T-helper 1 cell treated with Interleukin-12 subunit alpha and Interleukin-12 subunit beta and Interleukin-4 antibody, amounts not matched to agents 30 μg/mL and 1 μg/mL, for 36 hours (primary cell): Measurements from ENCODE around the gene GNAS.
A peak's percentile ranks its signal among the peaks of the same experiment; 100 is the strongest.

ENCODE experiments used
- H3K27ac Mint-ChIP-seq: one replicate; pipeline ENCODE4 v1.8.0; 2021; ENCODE audit warnings: mild to moderate bottlenecking, mixed read lengths
- H3K27me3 Mint-ChIP-seq: one replicate; pipeline ENCODE4 v1.8.0; 2021; ENCODE audit warnings: low read depth, mixed read lengths
- H3K36me3 Mint-ChIP-seq: one replicate; pipeline ENCODE4 v1.8.0; 2021; ENCODE audit warnings: low read depth, mixed read lengths
- H3K4me1 Mint-ChIP-seq: one replicate; pipeline ENCODE4 v1.8.0; 2021; ENCODE audit warnings: low read depth, mixed read lengths
- H3K4me3 Mint-ChIP-seq: one replicate; pipeline ENCODE4 v1.8.0; 2021; ENCODE audit warnings: mild to moderate bottlenecking, moderate library complexity, mixed read lengths
- H3K9me3 Mint-ChIP-seq: one replicate; pipeline ENCODE4 v1.8.0; 2021; ENCODE audit warnings: mixed read lengths

GNAS gene

DNA sequence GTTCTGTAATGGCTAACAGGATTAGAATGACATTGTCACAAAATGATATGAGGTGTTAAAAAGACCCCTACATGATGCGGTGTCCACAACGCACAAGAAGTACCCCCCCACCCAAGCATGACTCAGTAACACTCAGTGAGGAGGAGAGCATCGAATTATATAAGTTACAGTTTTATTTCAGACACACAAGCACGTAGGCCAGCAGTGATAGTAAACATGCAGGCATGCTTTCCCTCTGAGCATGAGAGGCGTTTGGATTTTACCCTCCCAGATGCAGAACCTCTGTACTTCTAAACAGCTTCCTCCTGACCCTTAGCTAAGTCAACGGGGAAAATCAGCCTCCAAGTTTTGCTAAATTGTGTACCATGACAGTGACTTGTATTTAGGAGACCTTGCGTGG lies 23.9 kb downstream of the GNAS start:
- Mint-ChIP-seq H3K27me3 (peaks cover 3% of the 10 kb centered on the region), H3K36me3 (peaks cover 4% of the 10 kb centered on the region), H3K4me1 (peaks cover 26% of the 10 kb centered on the region), H3K9me3 (no peaks in the 10 kb centered on the region), H3K27ac (no peak overlapping the region), H3K4me3 (no peak overlapping the region)

DNA sequence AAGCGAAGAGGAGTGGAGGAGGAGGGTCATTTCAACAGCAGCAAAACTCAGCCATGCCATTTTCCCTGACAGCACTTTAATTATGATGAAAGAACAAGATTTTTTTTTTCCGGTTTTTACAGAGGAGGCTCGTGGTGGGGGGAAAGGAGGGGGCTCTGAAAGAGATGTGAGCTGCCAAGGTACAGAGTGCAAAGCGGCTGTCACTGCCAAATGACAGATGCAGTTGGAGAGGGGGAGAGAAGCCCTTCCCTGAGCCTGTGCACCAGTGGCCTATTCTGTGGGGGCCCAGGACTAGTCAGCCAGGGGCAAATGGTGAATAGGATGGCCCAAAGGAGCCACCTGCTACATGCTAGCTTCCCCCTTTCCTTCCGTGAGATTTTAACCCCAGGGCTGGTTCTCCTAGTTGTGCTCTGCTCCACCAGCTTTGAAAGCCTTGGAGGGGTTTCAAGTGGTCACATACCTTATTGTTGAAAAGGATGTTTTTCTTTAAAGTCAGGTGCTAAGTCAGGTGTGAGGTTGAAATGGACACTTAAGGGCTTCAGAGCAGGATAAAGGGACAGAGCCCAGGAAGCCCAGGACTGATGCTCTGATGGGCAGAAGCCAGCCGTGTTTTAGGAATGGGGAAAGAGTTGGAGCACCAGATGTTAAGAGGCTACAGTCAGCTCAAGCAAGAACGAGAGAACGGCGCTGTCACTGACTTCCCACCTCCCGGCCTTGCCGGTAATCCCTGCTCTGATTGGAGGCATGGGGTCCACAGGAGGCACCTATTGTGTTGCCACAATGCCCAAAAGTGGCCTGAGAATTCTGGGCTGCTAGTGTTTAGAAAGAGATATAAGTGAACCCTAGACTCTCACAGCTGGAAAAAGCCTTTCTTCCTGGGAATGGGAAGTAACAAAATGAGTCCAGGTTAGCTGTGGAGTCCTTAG lies 24.8 kb downstream of the GNAS start:
- H3K27ac Mint-ChIP-seq: peak overlapping the region; percentile 84
- H3K9me3 Mint-ChIP-seq: no peaks in the 10 kb centered on the region

DNA sequence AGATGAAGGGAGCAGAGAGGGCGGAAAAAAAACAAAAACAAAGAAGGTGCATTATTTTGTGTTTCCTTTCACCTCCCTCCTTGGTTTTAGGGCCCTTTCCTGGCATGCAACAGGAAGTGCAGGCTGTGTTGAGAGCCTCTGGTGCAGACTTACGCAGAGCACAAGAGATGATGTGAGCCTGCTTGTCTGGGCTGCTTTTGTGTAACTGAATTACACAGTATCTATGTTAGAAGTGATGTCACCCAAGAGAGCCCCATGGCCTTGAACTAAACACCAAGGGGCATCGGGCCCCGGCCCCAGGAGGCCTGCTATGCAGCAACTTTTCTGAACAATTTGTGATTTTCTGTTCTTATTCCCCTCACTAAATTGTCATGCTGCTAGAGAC lies 25.5 kb downstream of the GNAS start:
- H3K27ac Mint-ChIP-seq: peak overlapping the region; percentile 84
- H3K4me1 Mint-ChIP-seq: peaks cover 24% of the 10 kb centered on the region
- H3K4me3 Mint-ChIP-seq: peak overlapping the region; percentile 38

More for the DNA sequence above, 24.8 kb downstream of the GNAS start:
- peaks cover 3% of the 10 kb centered on the region for H3K27me3 Mint-ChIP-seq
- peaks cover 26% of the 10 kb centered on the region for H3K4me1 Mint-ChIP-seq
- peak overlapping the region; percentile 38 for H3K4me3 Mint-ChIP-seq
- H3K36me3 Mint-ChIP-seq: peaks cover 4% of the 10 kb centered on the region

DNA sequence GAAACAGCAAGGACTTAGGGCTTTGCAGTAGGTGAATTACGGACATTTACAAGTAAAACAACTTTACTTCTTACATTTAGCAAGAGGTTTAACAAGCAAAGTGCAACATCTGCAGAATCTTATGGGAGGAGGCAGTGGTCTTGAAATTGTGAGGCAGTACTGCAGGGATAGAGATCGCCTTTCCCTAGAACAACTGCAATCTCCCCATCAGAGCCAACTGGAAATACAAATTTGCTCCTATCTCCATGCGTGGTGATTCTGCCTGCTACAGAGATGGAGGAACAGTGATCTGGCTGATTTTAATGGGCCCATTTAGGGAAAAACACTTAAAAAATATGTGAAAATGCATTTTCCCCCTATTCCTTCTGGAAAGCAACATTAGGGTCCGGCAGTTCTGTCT lies 25.9 kb downstream of the GNAS start:
- Mint-ChIP-seq H3K4me1 (peaks cover 24% of the 10 kb centered on the region), H3K27ac (peak overlapping the region; percentile 84), H3K4me3 (peak overlapping the region; percentile 38), H3K9me3 (no peaks in the 10 kb centered on the region), H3K27me3 (peaks cover 7% of the 10 kb centered on the region), H3K36me3 (peaks cover 4% of the 10 kb centered on the region)

More for the DNA sequence above, 25.5 kb downstream of the GNAS start:
- Mint-ChIP-seq H3K9me3 (no peaks in the 10 kb centered on the region), H3K36me3 (peaks cover 4% of the 10 kb centered on the region), H3K27me3 (peaks cover 6% of the 10 kb centered on the region)

DNA sequence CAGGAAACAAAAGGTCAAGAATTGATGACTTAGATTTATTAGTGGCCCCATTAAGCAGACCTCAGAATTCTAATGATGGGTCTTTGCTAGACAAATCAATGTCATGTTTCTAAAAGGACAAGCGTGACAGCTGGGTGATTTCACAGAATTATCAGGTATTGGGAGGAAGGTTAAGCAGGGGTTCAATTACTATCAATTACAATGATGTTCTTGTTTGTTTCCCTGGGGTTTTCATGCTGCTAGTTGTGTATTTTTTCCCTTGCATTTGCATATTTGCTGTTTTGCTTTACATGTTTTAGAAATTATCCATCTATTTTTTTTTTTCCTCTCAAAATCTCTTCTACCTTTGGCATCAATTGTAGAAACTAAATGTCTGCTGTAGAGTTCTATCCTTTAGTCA lies 27.9 kb downstream of the GNAS start:
- Mint-ChIP-seq H3K27ac (no peak overlapping the region), H3K9me3 (no peaks in the 10 kb centered on the region), H3K36me3 (peaks cover 4% of the 10 kb centered on the region), H3K27me3 (peaks cover 7% of the 10 kb centered on the region), H3K4me1 (peaks cover 28% of the 10 kb centered on the region), H3K4me3 (no peak overlapping the region)

DNA sequence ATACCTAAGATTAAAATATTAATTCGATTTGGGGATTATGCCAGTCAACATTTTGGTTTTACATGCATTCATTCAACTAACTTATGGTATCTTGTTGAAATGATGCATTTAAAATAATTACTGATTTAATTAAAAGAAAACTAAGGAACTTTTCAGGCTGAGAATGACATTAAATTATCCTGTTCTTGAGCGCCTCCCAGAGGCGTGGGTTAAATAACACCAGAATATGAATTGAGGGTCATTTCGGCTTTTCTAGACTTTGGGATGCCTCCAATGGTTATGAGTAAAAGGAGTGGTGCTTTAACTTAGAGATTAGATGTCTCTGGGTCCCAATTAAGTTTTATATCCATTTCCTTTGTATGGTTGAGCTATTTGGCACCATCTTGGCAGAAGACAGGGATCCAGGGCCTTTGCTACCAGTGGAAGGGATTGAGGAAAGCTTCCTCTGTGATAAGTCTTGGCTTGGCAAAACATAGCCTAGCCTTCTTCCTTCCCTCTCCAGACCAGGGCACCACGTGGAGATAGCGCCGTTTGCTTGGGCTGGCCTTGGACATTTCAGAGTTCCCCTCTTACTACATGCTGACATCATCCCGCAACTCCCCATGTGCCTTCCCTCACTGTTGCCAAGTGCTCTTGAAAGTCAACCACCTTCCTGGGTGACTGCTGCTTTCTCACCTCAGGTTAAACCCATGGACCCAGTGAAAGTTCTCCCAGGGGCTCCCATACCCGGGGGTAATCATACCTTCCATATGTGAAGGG lies 28.7 kb downstream of the GNAS start:
- H3K9me3 Mint-ChIP-seq: no peaks in the 10 kb centered on the region
- no peak overlapping the region for H3K27ac Mint-ChIP-seq
- H3K36me3 Mint-ChIP-seq: peaks cover 4% of the 10 kb centered on the region
- H3K4me1 Mint-ChIP-seq: peaks cover 28% of the 10 kb centered on the region
- H3K4me3 Mint-ChIP-seq: no peak overlapping the region
- H3K27me3 Mint-ChIP-seq: peaks cover 7% of the 10 kb centered on the region

DNA sequence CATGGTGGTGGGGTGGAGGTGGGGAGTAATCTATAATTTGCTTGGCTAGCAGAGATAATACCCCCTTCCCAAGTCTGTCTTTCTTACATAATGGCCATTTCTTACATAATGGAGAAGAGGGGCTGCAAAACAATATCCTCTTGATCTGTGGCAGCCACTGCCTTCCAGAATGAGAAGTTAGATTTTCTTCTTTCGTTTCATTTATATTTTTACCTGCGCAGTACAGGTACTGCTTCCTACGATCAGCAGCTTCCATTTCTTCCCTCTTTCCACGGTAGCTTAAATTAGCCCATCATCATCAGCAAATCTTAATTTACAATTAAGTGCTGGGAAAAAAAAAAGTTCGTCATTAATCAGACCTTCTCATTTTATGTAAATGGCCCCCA lies 30.2 kb downstream of the GNAS start:
- peaks cover 7% of the 10 kb centered on the region for H3K27me3 Mint-ChIP-seq
- no peaks in the 10 kb centered on the region for H3K9me3 Mint-ChIP-seq
- H3K4me3 Mint-ChIP-seq: no peak overlapping the region
- H3K4me1 Mint-ChIP-seq: peaks cover 28% of the 10 kb centered on the region
- peaks cover 4% of the 10 kb centered on the region for H3K36me3 Mint-ChIP-seq
- no peak overlapping the region for H3K27ac Mint-ChIP-seq

DNA sequence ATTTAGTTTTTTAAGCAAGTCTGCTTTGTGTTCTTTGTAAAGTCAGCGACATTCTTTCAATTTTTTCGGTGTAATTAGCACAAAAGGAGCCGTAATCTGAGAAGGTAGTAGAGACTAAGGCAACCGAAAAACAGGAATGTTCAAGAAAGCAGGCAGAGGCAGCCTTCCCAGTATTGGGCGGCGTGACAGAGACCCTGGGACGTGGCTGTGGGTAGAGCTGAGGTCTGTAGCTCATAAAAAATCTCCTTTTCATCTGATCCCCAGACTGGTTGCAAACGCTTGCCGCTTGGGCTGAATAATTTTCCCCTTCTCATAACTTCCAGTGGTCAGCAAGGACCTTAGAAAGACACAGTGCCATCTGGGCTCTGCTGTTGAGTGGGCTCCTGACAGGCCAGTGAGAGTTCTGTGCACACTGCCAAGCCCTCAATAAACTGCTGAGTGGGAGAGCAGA lies 30.8 kb downstream of the GNAS start:
- H3K9me3 Mint-ChIP-seq: no peaks in the 10 kb centered on the region
- H3K4me3 Mint-ChIP-seq: no peak overlapping the region
- peaks cover 26% of the 10 kb centered on the region for H3K4me1 Mint-ChIP-seq
- H3K36me3 Mint-ChIP-seq: peaks cover 1% of the 10 kb centered on the region
- H3K27ac Mint-ChIP-seq: no peak overlapping the region
- peaks cover 7% of the 10 kb centered on the region for H3K27me3 Mint-ChIP-seq

DNA sequence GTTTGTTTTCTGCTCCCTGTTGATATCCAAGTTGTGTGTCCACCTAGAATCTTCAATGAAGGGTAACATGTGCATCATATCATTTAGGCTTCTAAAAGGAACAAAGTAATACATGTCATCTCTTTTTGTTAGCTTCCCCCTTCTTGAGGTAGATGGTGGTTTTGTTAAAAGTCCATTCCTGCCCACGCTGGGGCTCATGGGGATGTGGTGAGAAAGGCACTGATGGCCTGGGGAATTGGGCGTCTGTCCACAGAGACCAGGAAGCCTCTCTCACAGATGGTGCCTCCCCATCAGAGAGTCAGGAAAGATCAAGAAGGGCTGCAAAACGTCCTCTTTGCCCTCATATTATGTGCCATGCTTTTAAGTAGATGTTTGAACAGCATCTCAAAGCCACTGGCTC lies 32.5 kb downstream of the GNAS start:
- Mint-ChIP-seq H3K9me3 (no peaks in the 10 kb centered on the region), H3K36me3 (no peaks in the 10 kb centered on the region), H3K4me3 (no peak overlapping the region), H3K27me3 (peaks cover 7% of the 10 kb centered on the region), H3K4me1 (peaks cover 18% of the 10 kb centered on the region), H3K27ac (no peak overlapping the region)

DNA sequence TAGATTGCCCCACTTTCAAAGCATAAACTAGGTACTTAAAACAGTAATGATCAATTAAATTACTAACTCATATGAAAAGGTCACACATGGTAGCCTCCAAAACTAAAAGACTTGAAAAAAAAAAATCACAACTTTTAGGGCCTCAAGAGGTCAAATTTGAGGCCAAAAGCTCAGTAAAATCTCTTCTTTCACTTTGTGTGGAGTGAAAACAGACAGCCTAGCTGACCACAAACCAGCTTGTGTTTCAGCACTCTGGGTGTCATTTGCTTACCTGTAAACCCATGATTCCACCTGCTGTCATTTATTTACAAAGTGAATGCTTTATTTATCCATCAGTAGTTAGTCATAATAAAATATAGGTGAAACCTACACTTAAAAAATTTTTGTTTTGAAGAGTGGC lies 34.0 kb downstream of the GNAS start:
- H3K9me3 Mint-ChIP-seq: no peaks in the 10 kb centered on the region
- no peak overlapping the region for H3K4me3 Mint-ChIP-seq
- H3K36me3 Mint-ChIP-seq: no peaks in the 10 kb centered on the region
- H3K27me3 Mint-ChIP-seq: peaks cover 4% of the 10 kb centered on the region
- H3K27ac Mint-ChIP-seq: no peak overlapping the region
- peaks cover 17% of the 10 kb centered on the region for H3K4me1 Mint-ChIP-seq

DNA sequence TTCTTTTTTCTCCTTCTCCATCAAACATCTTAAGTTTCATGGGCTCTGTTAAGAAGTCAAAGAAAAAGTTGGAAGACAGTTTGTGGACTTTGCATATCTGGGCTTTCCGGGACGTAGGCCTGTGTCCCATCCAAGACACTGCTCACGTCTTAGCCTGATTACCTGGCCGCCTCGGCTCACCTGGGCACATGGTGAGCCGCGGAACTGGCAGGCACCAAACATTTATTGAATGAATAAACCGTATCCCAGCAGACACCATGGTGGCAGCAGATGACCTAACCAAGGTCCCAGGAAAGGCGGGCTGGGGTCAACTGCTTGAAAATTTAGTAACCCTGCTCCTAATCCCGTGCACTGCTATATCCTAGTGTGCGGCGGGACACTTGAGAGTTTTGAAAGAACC lies 35.6 kb downstream of the GNAS start:
- Mint-ChIP-seq H3K27ac (peak overlapping the region; percentile 85), H3K4me3 (peak overlapping the region; percentile 79), H3K36me3 (peaks cover 6% of the 10 kb centered on the region), H3K27me3 (no peaks in the 10 kb centered on the region), H3K4me1 (peaks cover 22% of the 10 kb centered on the region), H3K9me3 (no peaks in the 10 kb centered on the region)

DNA sequence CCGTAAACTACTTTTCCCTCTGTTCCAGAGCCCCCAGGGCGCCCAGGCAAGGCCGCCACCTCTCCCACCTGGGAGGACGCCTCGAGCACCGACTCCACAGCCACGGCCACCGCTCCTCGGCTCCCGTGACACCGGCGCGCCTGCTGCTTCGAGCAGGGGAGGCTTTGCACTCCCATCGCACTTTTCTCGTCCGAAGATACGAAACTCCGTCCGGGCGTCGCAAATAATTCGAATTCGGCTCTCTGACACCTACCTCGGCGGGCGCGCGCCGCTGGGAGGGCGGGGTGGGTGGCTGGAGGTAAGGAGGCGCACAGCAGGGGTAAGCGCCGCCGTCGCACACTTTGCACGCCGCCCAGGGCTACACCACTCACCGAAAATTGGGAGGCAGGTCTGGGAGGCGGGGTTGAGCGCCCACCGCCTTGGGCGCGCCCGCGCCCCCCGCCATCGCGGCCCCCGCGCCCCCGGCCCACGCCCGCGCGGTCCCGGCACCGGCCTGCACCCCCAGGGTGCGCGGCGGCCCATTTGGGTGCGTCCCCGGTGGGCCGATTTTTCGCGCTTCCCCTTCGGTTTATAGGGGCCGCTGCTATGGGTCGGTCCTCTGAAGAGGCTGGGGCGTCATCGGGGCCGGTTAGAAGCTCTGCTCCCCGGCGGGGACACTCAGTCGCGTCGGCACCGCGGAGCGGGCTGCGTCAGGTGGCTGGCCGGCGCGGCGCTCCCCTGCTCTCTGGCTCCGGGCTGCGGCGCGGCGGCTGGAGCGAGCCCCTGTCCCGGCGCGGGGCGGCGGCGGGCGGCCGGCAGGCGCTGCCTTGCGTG lies 36.2 kb downstream of the GNAS start:
- Mint-ChIP-seq H3K4me3 (peak overlapping the region; percentile 79), H3K27me3 (no peaks in the 10 kb centered on the region), H3K36me3 (peaks cover 6% of the 10 kb centered on the region), H3K27ac (peak overlapping the region; percentile 85), H3K9me3 (no peaks in the 10 kb centered on the region), H3K4me1 (peaks cover 27% of the 10 kb centered on the region)

DNA sequence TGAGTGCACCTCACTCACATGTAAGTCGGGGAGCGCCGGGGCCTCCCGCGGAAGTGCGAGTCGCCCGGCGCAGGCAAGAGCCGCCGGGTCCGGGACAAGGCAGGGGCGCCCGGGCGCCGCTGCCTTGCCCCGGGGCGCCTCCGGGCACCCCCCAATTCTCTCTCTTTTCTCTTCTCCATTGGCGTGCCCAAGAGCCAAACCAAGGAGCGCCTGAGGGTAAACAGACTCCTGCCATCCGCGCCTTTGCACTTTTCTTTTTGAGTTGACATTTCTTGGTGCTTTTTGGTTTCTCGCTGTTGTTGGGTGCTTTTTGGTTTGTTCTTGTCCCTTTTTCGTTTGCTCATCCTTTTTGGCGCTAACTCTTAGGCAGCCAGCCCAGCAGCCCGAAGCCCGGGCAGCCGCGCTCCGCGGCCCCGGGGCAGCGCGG lies 36.8 kb downstream of the GNAS start:
- peaks cover 29% of the 10 kb centered on the region for H3K4me1 Mint-ChIP-seq
- peak overlapping the region; percentile 91 for H3K4me3 Mint-ChIP-seq
- peaks cover 6% of the 10 kb centered on the region for H3K36me3 Mint-ChIP-seq
- peak overlapping the region; percentile 97 for H3K27ac Mint-ChIP-seq
- H3K27me3 Mint-ChIP-seq: no peaks in the 10 kb centered on the region
- H3K9me3 Mint-ChIP-seq: no peaks in the 10 kb centered on the region

DNA sequence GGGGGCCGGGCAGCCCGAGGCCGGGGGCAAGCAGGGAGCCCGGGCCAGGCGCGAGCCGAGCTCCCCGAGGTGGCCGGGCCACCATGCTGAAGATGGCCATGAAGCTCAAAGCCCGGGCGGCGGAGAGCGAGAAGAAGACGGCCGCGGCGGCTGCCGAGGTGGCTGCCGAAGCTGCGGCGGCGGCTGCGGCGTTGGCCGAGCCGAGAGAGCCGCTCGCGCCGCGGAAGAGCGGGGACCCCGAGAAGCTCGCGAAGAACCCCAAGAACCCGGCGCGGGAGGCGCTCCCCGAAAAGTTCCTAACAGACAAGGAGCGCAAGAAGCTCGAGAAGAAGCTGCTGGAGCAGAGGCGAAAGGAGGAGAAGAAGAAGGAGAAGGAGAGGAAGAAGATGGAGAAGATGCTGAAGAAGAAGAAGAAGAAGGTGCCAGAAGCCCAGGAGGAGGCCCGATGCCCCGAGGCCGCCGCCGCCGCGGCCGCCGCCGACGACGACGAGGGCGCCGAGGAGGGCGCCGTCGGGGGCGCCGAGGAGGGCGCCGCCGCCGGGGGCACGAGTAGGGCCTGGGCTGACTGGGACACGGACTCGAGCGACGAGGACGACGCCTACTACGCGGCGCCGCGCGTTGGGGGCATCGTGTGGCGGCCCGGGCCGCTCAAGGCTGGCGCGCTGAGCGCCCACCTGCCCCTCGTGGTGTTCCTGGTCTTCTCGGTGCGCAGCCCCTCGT lies 37.4 kb downstream of the GNAS start:
- peak overlapping the region; percentile 91 for H3K27ac Mint-ChIP-seq
- H3K4me1 Mint-ChIP-seq: peaks cover 33% of the 10 kb centered on the region
- no peaks in the 10 kb centered on the region for H3K9me3 Mint-ChIP-seq
- peak overlapping the region; percentile 90 for H3K4me3 Mint-ChIP-seq
- H3K36me3 Mint-ChIP-seq: peaks cover 6% of the 10 kb centered on the region
- no peaks in the 10 kb centered on the region for H3K27me3 Mint-ChIP-seq
